SIG-M5 treated with dmso at 0.1 percent for 504 hours (cell line): Measurements from ENCODE around the gene SFMBT1.

Experiments used
- DNase-seq: peaks from one replicate; lab custom pipeline; 2025; ENCODE audit not compliant: unreplicated experiment; lab: John Stamatoyannopoulos, UW

Gene SFMBT1

GRCh38 chr3:52857864-52858263 is 188.0 kb downstream of the SFMBT1 start:
- DNase-seq: no peak

DNA sequence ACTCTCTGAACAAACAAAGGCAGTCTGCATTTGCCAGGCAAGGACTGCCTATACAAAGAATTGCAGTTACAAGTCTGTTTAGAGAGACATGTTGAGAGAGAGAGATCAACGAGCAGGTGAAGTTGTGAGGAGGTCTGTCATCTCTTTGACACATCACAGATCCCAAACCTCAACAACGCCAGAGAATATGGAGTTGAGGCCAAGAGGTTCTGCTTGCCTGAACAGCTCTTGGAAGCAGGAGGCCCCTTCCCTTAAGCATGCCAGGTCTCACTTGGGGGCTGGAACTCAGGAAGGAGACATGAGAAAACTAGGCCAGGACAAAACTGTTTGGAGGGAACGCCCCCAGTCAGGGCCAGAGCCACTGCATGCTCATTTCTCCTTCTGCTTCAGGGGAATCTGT is 188.7 kb downstream of the SFMBT1 start:
- no peak for DNase-seq

- no peak for DNase-seq
These were observed 189.2 kb downstream of the SFMBT1 start for GRCh38 chr3:52856666-52857065.

GRCh38 chr3:52854013-52854412 is 191.9 kb downstream of the SFMBT1 start:
- no peak for DNase-seq
